GM11168 (cell line): ENCODE results near the gene GH2.
"Not testable (repeated sequence)": the region's sequence is repeated elsewhere in the genome, so short reads cannot be mapped to it uniquely, and the experiment has no call there.

Source experiments
- in situ Hi-C: fragments of 300-500 bp; cut with MboI; formaldehyde crosslinking; loops from one replicate; pipeline ENCODE4 v1.12.0; 2022; ENCODE audit warnings: low sequenced_read_pairs; ENCODE audit not compliant: unreplicated experiment

GH2 gene

DNA sequence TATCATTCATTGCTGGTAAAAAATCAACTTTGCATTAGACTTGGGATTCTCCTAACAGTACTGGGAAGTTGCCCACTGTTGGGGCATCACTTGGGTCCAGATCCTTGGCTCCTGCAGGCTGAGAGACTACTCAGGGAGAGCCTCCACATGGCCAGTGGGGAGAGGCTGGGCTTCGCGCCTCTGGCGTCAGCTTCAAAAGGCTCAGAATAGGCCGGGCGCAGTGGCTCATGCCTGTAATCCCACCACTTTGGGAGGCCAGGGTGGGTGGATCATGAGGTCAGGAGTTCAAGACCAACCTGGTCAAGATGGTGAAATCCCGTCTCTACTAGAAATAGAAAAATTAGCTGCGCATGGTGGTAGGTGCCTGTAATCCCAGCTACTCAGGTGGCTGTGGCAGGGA, 32.7 kb upstream of the GH2 start:
- in situ Hi-C loops, result no loop called here

DNA sequence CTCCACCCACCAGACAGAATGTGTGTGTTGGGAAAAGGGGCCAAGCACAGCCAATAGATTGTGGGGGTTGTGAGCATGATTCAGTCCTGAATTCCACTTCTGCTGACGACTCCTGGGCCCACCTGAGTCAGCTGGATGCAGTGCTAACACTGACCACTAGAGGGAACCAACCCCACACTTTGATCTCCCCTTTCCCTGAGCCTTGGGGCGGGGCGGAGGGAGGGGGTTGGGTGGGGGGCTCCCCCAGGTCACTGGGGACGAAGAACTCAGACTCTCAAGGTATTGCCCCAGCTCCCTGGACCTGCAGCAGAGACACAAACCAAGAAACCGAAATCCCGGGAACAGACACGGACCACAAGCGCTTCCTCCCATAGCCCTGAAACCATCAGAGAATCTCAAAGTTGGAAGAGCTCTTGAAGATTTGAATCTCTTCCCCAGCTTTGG, 29.9 kb upstream of the GH2 start:
- in situ Hi-C loops, result no loop called here

DNA sequence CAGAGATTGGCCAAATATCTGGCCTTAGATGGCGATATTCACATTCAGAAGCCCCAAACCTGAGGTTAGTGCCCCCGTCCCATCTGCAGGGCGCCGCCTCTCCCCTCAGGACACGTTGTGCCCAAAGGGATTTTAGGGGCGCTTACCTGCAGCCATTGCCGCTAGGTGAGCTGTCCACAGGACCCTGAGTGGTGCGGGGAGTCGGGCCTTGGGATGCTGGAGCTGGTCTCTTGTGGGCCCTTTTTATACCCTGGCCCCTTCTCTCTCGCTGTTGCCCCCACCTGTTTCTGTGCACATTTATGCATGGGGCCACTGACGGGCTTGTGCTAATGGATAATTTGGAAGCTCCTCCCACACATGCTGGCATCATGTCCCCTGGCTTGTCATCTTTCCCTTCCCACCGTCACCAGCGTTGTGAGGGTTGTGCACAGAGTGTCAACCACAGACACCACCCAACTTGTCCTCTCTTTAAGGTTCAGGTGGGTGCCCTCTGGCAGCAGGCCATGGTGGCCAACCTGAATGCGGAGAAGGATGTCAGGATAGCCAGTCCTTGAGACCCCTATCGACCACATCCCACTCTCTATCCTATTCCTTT, 29.4 kb upstream of the GH2 start, which contains the start of gene CSHL1:
Gene CSHL1 (minus strand): TSS at position 218 of the 595 bp plus-strand sequence. CDS start 62 bp downstream, at position 156.
- in situ Hi-C loops, result no loop called here

DNA sequence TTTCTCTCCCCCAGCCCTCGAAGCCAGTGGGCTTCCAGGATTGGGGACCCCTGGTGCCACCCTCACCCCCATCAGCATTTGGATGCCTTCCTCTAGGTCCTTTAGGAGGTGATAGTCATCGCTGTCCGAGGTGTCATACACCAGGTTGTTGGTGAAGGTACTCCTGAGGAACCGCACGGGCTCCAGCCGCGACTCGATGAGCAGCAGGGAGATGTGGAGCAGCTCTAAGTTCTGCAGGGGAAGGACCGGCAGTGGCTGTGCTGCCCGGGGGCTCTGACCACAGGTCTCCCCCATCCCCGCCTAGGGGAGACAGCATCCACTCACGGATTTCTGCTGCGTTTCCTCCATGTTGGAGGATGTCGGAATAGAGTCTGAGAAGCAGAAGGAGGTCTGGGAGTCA, 28.4 kb upstream of the GH2 start:
- in situ Hi-C loops, result no loop called here

DNA sequence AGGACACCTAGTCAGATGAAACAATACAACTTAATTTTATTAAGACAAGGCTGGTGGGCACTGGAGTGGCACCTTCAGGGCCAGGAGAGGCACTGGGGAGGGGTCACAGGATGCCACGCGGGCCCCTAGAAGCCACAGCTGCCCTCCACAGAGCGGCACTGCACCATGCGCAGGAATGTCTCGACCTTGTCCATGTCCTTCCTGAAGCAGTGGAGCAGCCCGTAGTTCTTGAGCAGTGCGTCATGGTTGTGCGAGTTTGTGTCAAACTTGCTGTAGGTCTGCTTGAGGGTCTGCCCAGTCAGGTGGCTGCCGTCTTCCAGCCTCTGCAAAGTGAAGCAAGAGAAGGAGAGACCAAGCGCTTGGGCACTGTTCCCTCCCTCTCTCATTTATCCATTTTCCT, 27.8 kb upstream of the GH2 start:
- in situ Hi-C loops, result not testable (repeated sequence)

DNA sequence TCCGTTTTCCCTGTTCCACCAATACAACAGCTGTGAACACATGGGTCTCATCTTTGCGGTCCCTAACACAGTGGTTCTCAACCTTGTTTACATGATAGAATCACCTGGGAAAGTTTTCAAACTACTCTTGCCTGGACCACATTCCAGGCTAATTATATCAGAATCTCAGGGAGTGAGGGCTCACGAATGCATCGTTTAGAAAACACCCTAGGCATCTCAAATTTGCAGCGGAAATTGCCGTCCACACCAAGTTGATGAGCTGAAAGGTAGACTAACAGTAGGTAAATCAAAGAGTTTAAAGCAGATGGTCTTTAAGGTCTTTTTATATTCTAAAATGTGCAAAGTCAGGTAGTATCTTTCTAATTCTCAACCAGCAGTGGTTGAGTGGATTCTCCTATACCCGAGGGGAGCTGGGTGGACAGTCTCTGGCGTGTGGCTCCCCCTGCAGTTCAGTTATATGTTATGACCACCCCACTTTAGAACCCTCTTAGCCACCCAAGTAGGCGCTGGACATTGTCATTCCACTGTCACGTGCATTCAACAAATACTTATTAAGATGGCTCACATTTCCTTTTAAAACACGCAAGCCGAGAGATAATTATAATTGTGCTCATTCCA, 25.5 kb upstream of the GH2 start:
- in situ Hi-C loops, result not testable (repeated sequence)

DNA sequence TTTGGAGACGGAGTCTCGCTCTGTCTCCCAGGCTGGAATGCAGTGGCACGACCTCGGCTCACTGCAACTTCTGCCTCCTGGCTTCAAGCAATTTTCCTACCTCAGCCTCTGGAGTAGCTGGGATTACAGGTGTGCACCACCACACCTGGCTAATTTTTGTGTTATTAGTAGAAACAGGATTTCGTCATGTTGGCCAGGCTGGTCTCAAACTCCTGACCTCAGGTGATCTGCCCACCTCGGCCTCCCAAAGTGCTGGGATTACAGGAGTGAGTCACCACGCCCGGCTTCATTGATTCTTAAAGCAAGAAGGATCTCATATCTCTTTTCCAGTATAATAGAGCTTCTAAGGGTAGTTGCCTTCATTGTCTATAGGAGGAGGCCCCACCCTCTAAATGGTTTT, 23.1 kb upstream of the GH2 start:
- in situ Hi-C loops, result not testable (repeated sequence)

DNA sequence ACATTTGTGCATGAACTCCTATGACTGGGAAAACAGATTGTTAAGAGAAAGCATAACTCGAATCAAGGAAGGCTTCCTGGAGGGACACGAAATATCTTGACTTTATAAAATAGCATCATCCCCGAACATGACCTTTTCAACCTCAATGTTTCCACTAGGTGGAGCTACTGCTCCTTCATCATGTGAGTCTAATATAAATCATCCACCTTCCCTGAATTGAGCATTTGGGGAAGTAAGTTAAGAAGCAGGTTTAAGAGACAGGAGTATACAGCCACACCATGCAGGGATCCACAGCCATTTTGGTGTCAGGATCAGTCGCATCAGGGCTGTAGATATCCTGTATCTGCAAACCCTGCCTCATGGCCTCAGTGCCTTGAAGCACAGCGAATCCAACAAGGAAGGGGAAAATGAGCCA, 22.1 kb upstream of the GH2 start:
- in situ Hi-C loops, result not testable (repeated sequence)

DNA sequence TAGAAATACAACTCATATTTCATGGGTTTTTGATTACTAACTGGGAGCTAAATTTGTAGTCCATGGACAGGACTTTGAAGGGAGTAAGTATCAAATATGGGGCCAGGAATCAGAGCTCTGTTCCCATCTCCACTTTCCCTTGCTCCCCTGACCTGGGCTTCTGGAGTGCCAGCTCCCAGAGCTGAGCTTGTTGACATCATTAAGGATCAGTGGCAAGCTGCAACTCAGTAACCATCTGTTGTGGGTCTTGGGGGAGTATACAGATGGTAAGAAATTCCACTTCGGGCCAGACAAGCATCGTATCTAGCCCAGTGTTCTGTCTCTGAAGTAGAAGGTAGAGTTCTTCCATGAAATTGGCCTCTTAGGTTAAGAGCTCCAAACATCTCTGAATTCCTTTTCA, 20.2 kb upstream of the GH2 start:
- in situ Hi-C loops, result not testable (repeated sequence)

DNA sequence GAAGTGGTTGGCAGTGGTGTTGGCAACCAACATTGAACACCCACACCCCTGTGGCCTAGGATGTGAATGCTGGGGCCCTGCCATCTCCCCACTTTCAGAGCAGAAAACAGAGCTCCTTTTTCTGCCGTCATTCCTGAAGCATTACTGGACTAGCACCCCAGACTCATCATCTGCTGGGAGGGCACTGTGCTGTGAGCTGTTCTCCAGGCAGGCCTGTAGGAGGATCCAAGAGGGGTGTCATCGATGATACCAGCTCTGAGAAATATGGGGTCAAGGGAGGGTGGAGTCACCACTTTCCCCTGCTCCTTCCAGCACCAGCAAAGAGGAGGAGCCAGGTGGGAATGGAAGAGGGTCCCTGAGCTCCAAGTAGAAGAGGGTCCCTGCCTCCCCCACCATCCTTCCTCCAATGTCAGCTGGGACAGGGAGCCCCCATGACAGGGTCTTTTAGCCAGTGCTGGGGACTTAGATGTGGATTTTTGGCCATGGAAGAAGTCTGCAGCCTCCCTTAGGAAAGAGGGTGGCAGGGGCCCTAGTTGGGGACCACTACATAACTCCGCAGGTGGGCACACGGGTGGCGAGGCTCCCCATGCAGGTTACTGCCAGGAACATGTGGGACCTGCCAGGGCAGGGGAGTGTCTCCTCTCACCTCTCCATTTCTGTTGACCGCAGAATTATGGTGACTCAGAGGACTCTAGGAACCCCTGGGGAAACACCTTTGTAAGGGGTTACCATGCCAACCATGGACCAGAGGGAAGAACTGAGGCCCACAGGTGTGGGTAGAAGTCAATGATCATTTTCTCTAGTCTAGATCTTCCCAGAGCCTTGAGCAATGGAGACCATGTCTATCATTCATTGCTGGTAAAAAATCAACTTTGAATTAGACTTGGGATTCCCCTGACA, 17.4 kb upstream of the GH2 start:
- in situ Hi-C loops, result not testable (repeated sequence)

DNA sequence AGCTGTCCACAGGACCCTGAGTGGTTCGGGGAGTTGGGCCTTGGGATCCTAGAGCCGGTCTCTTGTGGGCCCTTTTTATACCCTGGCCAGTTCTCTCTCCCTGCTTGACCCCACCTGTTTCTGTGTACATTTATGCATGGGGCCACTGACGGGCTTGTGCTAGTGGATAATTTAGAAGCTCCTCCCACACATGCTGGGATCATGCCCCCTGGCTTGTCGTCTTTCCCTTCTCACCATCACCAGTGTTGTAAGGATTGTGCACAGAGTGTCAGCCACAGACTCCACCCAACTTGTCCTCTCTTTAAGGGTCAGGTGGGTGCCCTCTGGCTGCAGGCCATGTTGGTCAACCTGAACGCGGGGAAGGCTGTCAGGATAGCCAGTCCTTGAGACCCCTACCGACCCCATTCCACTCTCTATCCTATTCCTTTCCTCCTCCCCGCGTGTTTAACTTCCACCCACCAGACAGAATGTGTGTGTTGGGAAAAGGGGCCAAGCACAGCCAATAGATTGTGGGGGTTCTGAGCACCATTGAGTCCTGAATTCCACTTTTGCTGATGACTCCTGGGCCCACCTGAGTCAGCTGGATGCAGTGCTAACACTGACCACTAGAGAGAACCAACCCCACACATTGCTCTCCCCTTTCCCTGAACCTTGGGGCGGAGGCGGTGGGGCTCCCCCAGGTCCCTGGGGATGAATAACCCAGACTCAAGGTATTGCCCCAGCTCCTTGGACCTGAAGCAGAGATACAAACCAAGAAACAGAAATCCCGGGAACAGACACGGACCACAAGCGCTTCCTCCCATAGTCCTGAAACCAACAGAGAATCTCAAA, 15.0 kb upstream of the GH2 start, which contains the start of gene CSH1:
Gene CSH1 (minus strand): TSS at position 51 of the 831 bp plus-strand sequence. CDS start 63 bp downstream, outside the sequence.
- in situ Hi-C loops, result not testable (repeated sequence)

DNA sequence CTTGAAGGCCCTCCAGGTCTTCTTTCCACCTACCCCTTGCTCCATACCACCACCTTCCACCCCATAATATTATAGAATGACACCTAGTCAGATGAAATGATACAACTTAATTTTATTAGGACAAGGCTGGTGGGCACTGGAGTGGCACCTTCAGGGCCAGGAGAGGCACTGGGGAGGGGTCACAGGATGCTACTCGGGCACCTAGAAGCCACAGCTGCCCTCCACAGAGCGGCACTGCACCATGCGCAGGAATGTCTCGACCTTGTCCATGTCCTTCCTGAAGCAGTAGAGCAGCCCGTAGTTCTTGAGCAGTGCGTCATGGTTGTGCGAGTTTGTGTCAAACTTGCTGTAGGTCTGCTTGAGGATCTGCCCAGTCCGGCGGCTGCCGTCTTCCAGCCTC, 13.1 kb upstream of the GH2 start:
- in situ Hi-C loops, result not testable (repeated sequence)

DNA sequence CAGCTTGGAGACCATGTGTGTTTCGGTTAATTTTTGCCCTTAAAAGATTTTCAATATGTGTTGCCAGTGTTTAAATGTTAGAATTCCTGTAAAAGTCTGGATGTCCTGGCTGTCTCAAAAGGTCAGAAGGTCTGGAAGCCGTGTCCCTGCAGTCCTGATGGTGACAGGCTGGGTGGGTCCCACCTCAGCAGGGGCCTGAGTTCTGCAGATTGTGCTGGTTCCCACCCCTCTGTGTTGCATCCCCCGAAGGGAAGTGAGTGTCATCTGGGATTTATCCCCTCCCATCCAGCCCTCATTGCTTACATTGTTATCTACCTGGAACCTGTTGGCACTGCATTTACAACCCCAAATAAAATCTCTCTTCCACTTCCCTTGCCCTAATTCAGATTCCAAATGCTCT, 12.3 kb upstream of the GH2 start:
- in situ Hi-C loops, result not testable (repeated sequence)

DNA sequence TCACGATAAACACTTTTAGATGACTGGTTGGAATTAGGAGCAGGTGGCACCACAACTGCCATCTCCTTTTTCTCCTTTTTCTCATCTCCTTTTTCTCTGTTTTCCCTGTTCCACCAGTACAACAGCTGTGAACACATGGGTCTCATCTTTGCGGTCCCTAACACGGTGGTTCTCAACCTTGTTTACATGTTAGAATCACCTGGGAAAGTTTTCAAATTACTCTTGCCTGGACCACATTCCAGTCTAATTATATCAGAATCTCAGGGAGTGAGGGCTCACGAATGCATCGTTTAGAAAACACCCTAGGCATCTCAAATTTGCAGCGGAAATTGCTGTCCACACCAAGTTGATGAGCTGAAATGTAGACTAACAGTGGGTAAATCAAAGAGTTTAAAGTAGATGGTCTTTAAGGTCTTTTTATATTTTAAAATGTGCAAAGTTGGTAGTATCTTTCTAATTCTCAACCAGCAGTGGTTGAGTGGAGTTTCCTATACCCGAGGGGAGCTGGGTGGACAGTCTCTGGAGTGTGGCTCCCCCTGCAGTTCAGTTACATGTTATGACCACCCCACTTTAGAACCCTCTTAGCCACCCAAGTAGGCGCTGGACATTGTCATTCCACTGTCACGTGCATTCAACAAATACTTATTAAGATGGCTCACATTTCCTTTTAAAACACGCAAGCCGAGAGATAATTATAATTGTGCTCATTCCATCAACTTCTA, 10.7 kb upstream of the GH2 start:
- in situ Hi-C loops, result not testable (repeated sequence)

DNA sequence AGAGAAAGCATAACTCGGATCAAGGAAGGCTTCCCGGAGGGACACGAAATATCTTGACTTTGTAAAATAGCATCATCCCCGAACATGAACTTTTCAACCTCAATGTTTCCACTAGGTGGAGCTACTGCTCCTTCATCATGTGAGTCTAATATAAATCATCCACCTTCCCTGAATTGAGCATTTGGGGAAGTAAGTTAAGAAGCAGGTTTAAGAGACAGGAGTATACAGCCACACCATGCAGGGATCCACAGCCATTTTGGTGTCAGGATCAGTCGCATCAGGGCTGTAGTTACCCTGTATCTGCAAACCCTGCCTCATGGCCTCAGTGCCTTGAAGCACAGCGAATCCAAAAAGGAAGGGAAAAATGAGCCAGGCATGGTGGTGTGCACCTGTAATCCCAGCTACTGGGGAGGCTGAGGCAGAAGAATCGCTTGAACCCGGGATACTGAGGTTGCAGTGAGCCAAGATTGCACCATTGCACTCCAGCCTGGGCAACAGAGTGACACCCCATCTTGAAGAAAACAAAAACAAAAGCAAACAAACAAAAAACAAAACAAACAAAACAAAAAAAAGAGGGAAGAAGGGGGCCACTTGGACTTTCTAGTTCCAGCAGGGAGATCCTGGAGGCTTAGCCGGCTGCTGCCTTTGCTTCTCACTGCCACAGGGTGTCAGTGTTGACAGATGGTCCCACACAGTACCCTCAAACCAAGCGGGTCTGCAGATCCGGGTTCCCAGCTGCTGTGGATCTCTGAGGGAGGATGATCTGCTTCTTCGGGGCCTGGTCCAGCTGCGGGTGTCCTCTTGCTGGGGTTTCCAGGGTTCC, 7.5 kb upstream of the GH2 start:
- in situ Hi-C loops, result not testable (repeated sequence)

DNA sequence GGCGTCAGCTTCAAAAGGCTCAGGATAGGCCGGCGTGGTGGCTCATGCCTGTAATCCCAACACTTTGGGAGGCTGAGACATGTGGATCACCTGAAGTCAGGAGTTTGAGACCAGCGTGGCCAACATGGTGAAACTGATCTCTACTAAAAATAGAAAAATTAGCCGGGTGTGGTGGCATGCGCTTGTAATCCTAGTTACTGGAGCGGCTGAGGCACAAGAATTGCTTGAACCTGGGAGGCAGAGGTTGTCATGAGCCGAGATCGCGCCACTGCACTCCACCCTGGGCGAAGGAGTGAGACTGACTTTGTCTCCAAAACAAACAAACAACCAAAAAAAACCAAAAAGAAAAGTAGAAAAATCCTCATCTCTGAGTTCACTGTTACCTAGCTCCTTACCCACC, 3.4 kb upstream of the GH2 start:
- in situ Hi-C loops, result not testable (repeated sequence)

DNA sequence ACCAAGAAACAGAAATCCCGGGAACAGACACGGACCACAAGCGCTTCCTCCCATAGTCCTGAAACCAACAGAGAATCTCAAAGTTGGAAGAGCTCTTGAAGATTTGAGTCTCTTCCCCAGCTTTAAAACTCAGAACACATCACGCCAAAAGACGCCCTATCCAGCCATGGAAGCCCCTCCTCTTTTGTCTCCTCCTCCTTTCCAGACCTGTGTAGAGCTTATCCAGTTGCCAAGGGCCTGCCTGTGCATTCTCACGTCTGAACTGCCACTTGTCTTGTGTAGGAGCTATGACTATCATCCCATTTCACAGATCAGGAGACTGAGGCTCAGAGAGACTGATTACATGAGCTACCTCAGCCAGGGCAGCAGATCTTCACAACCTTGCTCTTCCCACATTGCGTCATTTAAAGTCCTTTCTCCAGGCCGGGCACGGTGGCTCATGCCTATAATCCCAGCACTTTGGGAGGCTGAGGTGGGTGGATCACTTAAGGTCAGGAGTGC, 932 bp upstream of the GH2 start:
- in situ Hi-C loops, result not testable (repeated sequence)

DNA sequence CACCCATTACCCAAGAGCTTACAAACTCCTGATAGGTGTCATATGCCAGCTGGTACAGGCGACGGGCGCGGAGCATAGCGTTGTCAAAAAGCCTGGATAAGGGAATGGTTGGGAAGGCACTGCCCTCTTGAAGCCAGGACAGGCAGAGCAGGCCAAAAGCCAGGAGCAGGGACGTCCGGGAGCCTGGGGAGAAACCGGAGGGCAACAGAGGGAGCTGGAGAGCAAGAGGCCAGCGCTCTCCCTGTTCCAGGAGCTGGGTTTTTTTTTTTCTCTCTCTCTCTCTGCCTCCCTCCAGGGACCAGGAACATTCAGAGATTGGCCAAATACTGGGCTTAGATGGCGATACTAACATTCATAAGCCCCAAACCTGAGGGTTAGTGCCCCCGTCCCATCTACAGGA, 407 bp downstream of the GH2 start:
- in situ Hi-C loops, result not testable (repeated sequence)
